PFSK-1 (cell line): ENCODE results near the gene NOTO.

Experiments used
- POLR2AphosphoS5 ChIP-seq: IDR thresholded peaks from 2 replicates; pipeline ENCODE4 v1.6.1; 2012; ENCODE audit warnings: low read depth, mild to moderate bottlenecking, control low read depth, low read length, moderate library complexity
- SIN3A ChIP-seq: IDR thresholded peaks from 2 replicates; pipeline ENCODE4 v1.6.1; 2012; ENCODE audit warnings: mild to moderate bottlenecking, low read length, moderate library complexity, borderline replicate concordance; ENCODE audit not compliant: insufficient read depth

GRCh38 chr2:73215254-73215653 lies 12.9 kb downstream of the NOTO start:
- no peak for TF ChIP-seq SIN3A
- no peak for TF ChIP-seq POLR2AphosphoS5
